NCI-H69 (cell line): ENCODE results near the gene NFKBIE.

Experiments used
- DNase-seq: peaks from one replicate; lab custom pipeline; 2025; lab: John Stamatoyannopoulos, UW

Gene NFKBIE

GRCh38 chr6:44226368-44227147, 38.8 kb downstream of the NFKBIE start:
- peak; percentile 29 for DNase-seq

- DNase-seq: peak; percentile 43
Measured at GRCh38 chr6:44225579-44226325, 39.6 kb downstream of the NFKBIE start.

GRCh38 chr6:44224965-44225305, 40.4 kb downstream of the NFKBIE start:
- peak; percentile 33 for DNase-seq

GRCh38 chr6:44224029-44224964, 41.1 kb downstream of the NFKBIE start:
- DNase-seq: peak; percentile 68

GRCh38 chr6:44223319-44224028, 41.9 kb downstream of the NFKBIE start, which contains the start of gene SLC29A1:
TSS of gene SLC29A1 (plus strand) at chr6:44223595. CDS start at chr6:44227314, 3,719 bp downstream.
- DNase-seq: peak; percentile 93

- DNase-seq: peak; percentile 57
Measured at GRCh38 chr6:44222486-44223318, 42.6 kb downstream of the NFKBIE start.

GRCh38 chr6:44221961-44222335, 43.4 kb downstream of the NFKBIE start:
- DNase-seq: peak; percentile 38

GRCh38 chr6:44221291-44221960, 43.9 kb downstream of the NFKBIE start:
- peak; percentile 93 for DNase-seq

GRCh38 chr6:44220913-44221290, 44.4 kb downstream of the NFKBIE start:
- DNase-seq: no peak

GRCh38 chr6:44219815-44220784, 45.3 kb downstream of the NFKBIE start:
- peak; percentile 41 for DNase-seq

GRCh38 chr6:44219053-44219814, 46.1 kb downstream of the NFKBIE start:
- DNase-seq: peak; percentile 89

GRCh38 chr6:44217332-44218143, 47.8 kb downstream of the NFKBIE start:
- no peak for DNase-seq

GRCh38 chr6:44216677-44217331, 48.5 kb downstream of the NFKBIE start, which contains the start of gene MYMX:
TSS of gene MYMX (plus strand) at chr6:44216926. CDS start at chr6:44217472, 546 bp downstream.
- peak; percentile 75 for DNase-seq

- no peak for DNase-seq
Measured at GRCh38 chr6:44214307-44214706, 51.0 kb downstream of the NFKBIE start.

GRCh38 chr6:44211284-44211683, 54.1 kb downstream of the NFKBIE start:
- no peak for DNase-seq
